ENCODE data around the gene ITGA5.

The ITGA5 gene

GRCh38 chr12:54413284-54414190 lies 5.5 kb downstream of the ITGA5 start:
- Histone ChIP-seq H3K27ac (peak overlapping the region; percentile 64), H3K9me3 (ENCODE audit: control insufficient read depth, low read length) (no peaks in the 10 kb centered on the region), H3K27me3 (ENCODE audit: control insufficient read depth, insufficient read depth, low read length) (no peaks in the 10 kb centered on the region), H3K36me3 (ENCODE audit: control insufficient read depth, insufficient read depth, low read length) (no peaks in the 10 kb centered on the region), H3K4me3 (ENCODE audit: low read depth, low read length) (no peak overlapping the region), H3K79me2 (no peaks in the 10 kb centered on the region), H3K4me1 (peaks cover 4% of the 10 kb centered on the region), H2AFZ (no peak overlapping the region), H3K9ac (no peak overlapping the region), H3K4me2 (ENCODE audit: low read length) (peak overlapping the region; percentile 13)
- TF ChIP-seq CTCF (IDR thresholded peaks at IDR 0.05), result no peak

DNA sequence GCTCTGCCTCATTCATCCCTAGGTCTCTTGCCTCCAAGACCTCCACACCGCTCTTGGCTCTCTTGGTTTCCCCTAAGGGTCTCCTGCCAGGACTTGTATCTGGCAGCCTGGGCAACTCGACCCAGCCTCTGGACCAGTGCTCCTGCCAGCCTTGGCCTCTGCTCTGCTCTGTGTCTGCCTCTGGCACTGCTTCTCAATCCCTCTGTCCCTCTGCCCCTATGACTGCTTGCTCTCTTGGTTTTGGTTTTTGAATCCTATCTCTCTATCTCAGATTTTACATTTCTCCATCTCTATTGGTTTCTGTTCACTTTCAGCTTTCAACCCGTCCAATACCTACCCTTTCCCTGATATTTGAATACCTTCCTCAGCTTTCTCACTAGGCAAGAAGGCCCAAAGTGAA lies 6.3 kb downstream of the ITGA5 start:
- no peak for TF ChIP-seq CTCF (IDR thresholded peaks at IDR 0.05)
- Histone ChIP-seq H3K4me2 (ENCODE audit: low read length) (no peak overlapping the region), H3K27me3 (ENCODE audit: control insufficient read depth, insufficient read depth, low read length) (no peaks in the 10 kb centered on the region), H2AFZ (no peak overlapping the region), H3K9me3 (ENCODE audit: control insufficient read depth, low read length) (no peaks in the 10 kb centered on the region), H3K9ac (no peak overlapping the region), H3K4me3 (ENCODE audit: low read depth, low read length) (no peak overlapping the region), H3K36me3 (ENCODE audit: control insufficient read depth, insufficient read depth, low read length) (no peaks in the 10 kb centered on the region), H3K79me2 (no peaks in the 10 kb centered on the region), H3K4me1 (peaks cover 4% of the 10 kb centered on the region), H3K27ac (peak overlapping the region; percentile 64)

GRCh38 chr12:54412348-54412747 lies 6.7 kb downstream of the ITGA5 start:
- H3K27ac ChIP-seq, result peak overlapping the region; percentile 64
- H3K27me3 ChIP-seq (ENCODE audit: control insufficient read depth, insufficient read depth, low read length), result no peaks in the 10 kb centered on the region
- no peaks in the 10 kb centered on the region for H3K79me2 ChIP-seq
- no peaks in the 10 kb centered on the region for H3K36me3 ChIP-seq (ENCODE audit: control insufficient read depth, insufficient read depth, low read length)
- no peak overlapping the region for H3K4me3 ChIP-seq (ENCODE audit: low read depth, low read length)
- peaks cover 4% of the 10 kb centered on the region for H3K4me1 ChIP-seq
- TF ChIP-seq CTCF (IDR thresholded peaks at IDR 0.05), result no peak
- no peak overlapping the region for H3K9ac ChIP-seq
- H3K9me3 ChIP-seq (ENCODE audit: control insufficient read depth, low read length), result no peaks in the 10 kb centered on the region
- H3K4me2 ChIP-seq (ENCODE audit: low read length), result no peak overlapping the region
- no peak overlapping the region for H2AFZ ChIP-seq

- no peaks in the 10 kb centered on the region for H3K9me3 ChIP-seq (ENCODE audit: control insufficient read depth, low read length)
- H2AFZ ChIP-seq, result no peak overlapping the region
- no peak overlapping the region for H3K4me2 ChIP-seq (ENCODE audit: low read length)
- H3K27ac ChIP-seq, result peak overlapping the region; percentile 9
- no peak for TF ChIP-seq CTCF (IDR thresholded peaks at IDR 0.05)
- peaks cover 4% of the 10 kb centered on the region for H3K4me1 ChIP-seq
- H3K27me3 ChIP-seq (ENCODE audit: control insufficient read depth, insufficient read depth, low read length), result no peaks in the 10 kb centered on the region
- H3K79me2 ChIP-seq, result no peaks in the 10 kb centered on the region
- no peaks in the 10 kb centered on the region for H3K36me3 ChIP-seq (ENCODE audit: control insufficient read depth, insufficient read depth, low read length)
- H3K4me3 ChIP-seq (ENCODE audit: low read depth, low read length), result no peak overlapping the region
- no peak overlapping the region for H3K9ac ChIP-seq
Observed at GRCh38 chr12:54411391-54412241, 7.5 kb downstream of the ITGA5 start.

Measured in parathyroid adenoma (tissue), 2 donors.